GM18861 (cell line): Measurements from ENCODE around the gene SELENOF.

ENCODE experiments used
- ATAC-seq: cut with Tn5 transposase; IDR thresholded peaks from one replicate; pipeline ENCODE4 v1.9.1; 2021; ENCODE audit not compliant: unreplicated experiment

Gene SELENOF

GRCh38 chr1:86913896-86914600, at the start of gene SELENOF:
SELENOF (minus strand) TSS chr1:86914126; CDS start chr1:86914111, 15 bp downstream.
- ATAC-seq, result peak; percentile 83

- no peak for ATAC-seq
Observed at GRCh38 chr1:86960548-86960947, 46.6 kb upstream of the SELENOF start.

- no peak for ATAC-seq
Observed at GRCh38 chr1:86957221-86957620, 43.3 kb upstream of the SELENOF start.

- no peak for ATAC-seq
Observed at GRCh38 chr1:86956221-86956620, 42.3 kb upstream of the SELENOF start.

- no peak for ATAC-seq
Observed at GRCh38 chr1:86955678-86956077, 41.8 kb upstream of the SELENOF start.

- ATAC-seq, result no peak
Observed at GRCh38 chr1:86953167-86953566, 39.2 kb upstream of the SELENOF start.

GRCh38 chr1:86951430-86951829, 37.5 kb upstream of the SELENOF start:
- no peak for ATAC-seq

- ATAC-seq, result no peak
Observed at GRCh38 chr1:86950712-86951419, 36.9 kb upstream of the SELENOF start.

- ATAC-seq, result no peak
Observed at GRCh38 chr1:86948212-86948611, 34.3 kb upstream of the SELENOF start.

GRCh38 chr1:86942743-86943142, 28.8 kb upstream of the SELENOF start:
- ATAC-seq, result no peak

GRCh38 chr1:86942042-86942441, 28.1 kb upstream of the SELENOF start:
- ATAC-seq, result no peak

GRCh38 chr1:86940599-86940998, 26.7 kb upstream of the SELENOF start:
- ATAC-seq, result no peak

GRCh38 chr1:86939406-86939805, 25.5 kb upstream of the SELENOF start:
- ATAC-seq, result no peak

- ATAC-seq, result peak; percentile 48
Observed at GRCh38 chr1:86938855-86939254, 24.9 kb upstream of the SELENOF start.

GRCh38 chr1:86938450-86938849, 24.5 kb upstream of the SELENOF start:
- no peak for ATAC-seq

- no peak for ATAC-seq
Observed at GRCh38 chr1:86933562-86934377, 19.8 kb upstream of the SELENOF start.

- no peak for ATAC-seq
Observed at GRCh38 chr1:86933051-86933450, 19.1 kb upstream of the SELENOF start.

GRCh38 chr1:86928819-86929218, 14.9 kb upstream of the SELENOF start:
- no peak for ATAC-seq

GRCh38 chr1:86926883-86927282, 13.0 kb upstream of the SELENOF start:
- ATAC-seq, result no peak

- ATAC-seq, result no peak
Observed at GRCh38 chr1:86925742-86926141, 11.8 kb upstream of the SELENOF start.

- no peak for ATAC-seq
Observed at GRCh38 chr1:86924324-86924960, 10.5 kb upstream of the SELENOF start.
